ENCODE measurements around the gene C16orf90. TPM values are rescaled to one million over a fixed set of nuclear protein-coding genes. Genes with fewer than 3 reads are reported as not detected.

The C16orf90 gene
- polyA plus RNA-seq, 1 of the 3 experiments (the other 2 are of a cell fraction) = not detected

DNA sequence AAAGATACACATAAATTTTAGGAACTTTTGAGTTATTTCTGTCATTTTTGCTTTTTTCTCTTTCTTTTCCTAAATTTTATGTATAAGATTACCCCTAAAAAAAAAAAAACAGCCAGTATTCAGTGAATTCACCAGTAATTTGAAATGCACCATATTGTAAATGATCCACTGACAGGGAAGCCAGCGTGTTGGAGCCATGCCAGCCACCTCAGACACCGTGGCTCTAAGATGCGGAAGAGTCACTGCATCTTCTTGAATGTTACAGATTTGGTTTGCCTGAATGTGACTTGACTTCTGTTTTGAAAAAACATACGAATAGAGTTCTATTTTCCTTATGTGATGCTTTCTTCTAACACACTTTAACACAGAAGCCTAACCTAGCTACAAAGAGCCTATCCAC, 42.9 kb upstream of the C16orf90 start:
- Histone ChIP-seq H3K27ac (ENCODE audit: low read depth in 2 of 2, low read length in 1 of 2) (no peak overlapping the region), H4K20me1 (ENCODE audit: insufficient read depth) (no peaks in the 10 kb centered on the region), H3K9me3 (no peaks in the 10 kb centered on the region), H3K27me3 (ENCODE audit: insufficient read depth) (no peaks in the 10 kb centered on the region), H3K4me1 (ENCODE audit: control insufficient read depth in 1 of 2, insufficient read depth in 2 of 2, low read depth in 1 of 2, low read length in 1 of 2) (no peaks in the 10 kb centered on the region), H3K4me3 (ENCODE audit: low read depth in 2 of 2, low read length in 1 of 2) (no peak overlapping the region), H3K9ac (no peak overlapping the region), H3K9me2 (no peaks in the 10 kb centered on the region), H2AFZ (ENCODE audit: low read depth) (no peak overlapping the region), H3K79me2 (ENCODE audit: insufficient read depth) (no peaks in the 10 kb centered on the region), H3K4me2 (no peak overlapping the region), H3K36me3 (replicated peaks in 1 of 2; ENCODE audit: control insufficient read depth in 1 of 2, insufficient read depth in 2 of 2, low read length in 1 of 2) (peaks cover 15 to 37% of the 10 kb centered on the region in 2 experiments), H3F3A (replicated peaks; ENCODE audit: insufficient read depth) (peaks cover 3% of the 10 kb centered on the region)
- TF ChIP-seq CHD2 (IDR thresholded peaks at IDR 0.05; ENCODE audit: low read length, partially characterized antibody) = no peak
- TF ChIP-seq, protein P1, sequence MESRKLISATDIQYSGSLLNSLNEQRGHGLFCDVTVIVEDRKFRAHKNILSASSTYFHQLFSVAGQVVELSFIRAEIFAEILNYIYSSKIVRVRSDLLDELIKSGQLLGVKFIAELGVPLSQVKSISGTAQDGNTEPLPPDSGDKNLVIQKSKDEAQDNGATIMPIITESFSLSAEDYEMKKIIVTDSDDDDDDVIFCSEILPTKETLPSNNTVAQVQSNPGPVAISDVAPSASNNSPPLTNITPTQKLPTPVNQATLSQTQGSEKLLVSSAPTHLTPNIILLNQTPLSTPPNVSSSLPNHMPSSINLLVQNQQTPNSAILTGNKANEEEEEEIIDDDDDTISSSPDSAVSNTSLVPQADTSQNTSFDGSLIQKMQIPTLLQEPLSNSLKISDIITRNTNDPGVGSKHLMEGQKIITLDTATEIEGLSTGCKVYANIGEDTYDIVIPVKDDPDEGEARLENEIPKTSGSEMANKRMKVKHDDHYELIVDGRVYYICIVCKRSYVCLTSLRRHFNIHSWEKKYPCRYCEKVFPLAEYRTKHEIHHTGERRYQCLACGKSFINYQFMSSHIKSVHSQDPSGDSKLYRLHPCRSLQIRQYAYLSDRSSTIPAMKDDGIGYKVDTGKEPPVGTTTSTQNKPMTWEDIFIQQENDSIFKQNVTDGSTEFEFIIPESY (IDR thresholded peaks at IDR 0.05; ENCODE audit: borderline replicate concordance, low read depth) = no peak
- no peak for TF ChIP-seq MEF2A (IDR thresholded peaks at IDR 0.05; ENCODE audit: borderline replicate concordance, low read depth)
- TF ChIP-seq GATA2 (CRISPR knock-in tag; IDR thresholded peaks at IDR 0.05) = no peak
- no peak for TF ChIP-seq TAF1 (IDR thresholded peaks at IDR 0.05; ENCODE audit: borderline replicate concordance, low read depth, low read length)
- no peak for TF ChIP-seq RCOR1 (IDR thresholded peaks at IDR 0.05; ENCODE audit: low read length)
- no peak for TF ChIP-seq SMC3 (IDR thresholded peaks at IDR 0.05; ENCODE audit: low read depth, low read length)
- TF ChIP-seq, protein P2, sequence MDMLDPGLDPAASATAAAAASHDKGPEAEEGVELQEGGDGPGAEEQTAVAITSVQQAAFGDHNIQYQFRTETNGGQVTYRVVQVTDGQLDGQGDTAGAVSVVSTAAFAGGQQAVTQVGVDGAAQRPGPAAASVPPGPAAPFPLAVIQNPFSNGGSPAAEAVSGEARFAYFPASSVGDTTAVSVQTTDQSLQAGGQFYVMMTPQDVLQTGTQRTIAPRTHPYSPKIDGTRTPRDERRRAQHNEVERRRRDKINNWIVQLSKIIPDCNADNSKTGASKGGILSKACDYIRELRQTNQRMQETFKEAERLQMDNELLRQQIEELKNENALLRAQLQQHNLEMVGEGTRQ (IDR thresholded peaks at IDR 0.05; ENCODE audit: borderline replicate concordance, low read depth, low read length) = no peak
- TF ChIP-seq, protein P3, sequence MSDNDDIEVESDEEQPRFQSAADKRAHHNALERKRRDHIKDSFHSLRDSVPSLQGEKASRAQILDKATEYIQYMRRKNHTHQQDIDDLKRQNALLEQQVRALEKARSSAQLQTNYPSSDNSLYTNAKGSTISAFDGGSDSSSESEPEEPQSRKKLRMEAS (IDR thresholded peaks at IDR 0.05; ENCODE audit: low read depth) = no peak
- TF ChIP-seq FOXM1 (IDR thresholded peaks at IDR 0.05; ENCODE audit: low read depth) = no peak
- TF ChIP-seq FOSL2 (IDR thresholded peaks at IDR 0.05; ENCODE audit: borderline replicate concordance, low read depth) = no peak
- TF ChIP-seq SIN3A (IDR thresholded peaks at IDR 0.05; ENCODE audit: borderline replicate concordance, low read depth, low read length) = no peak
- no peak for TF ChIP-seq YY1 (IDR thresholded peaks at IDR 0.05; ENCODE audit: low read depth)
- POLR2A ChIA-PET = no interaction called here
- no peak for DNase-seq
- 96% methylated on average over 4 of the region's 4 CpGs for WGBS (ENCODE audit: low lambda C conversion rate)
- CTCF ChIA-PET = no interaction called here

DNA sequence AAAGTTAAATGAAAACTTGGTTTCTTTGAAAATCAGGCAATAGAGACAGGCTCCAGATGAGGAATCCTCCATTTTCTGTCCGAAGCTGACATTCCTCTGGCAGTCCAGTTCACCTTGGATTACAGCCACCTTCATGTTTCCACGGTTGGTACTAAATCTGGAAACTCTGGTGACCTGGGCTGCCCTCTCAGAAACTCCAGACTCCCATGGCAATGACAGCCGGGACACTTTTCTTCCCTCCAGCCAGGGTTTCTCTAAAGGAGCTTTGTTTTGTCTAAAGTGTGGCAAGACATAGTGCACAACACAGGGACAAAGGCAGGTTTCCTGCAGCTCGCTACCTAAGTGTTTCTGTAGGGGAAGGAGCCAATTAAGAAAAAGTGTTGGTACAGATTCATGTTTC, 41.6 kb upstream of the C16orf90 start:
- Histone ChIP-seq H3K9me3 (no peaks in the 10 kb centered on the region), H3K27ac (ENCODE audit: low read depth in 2 of 2, low read length in 1 of 2) (no peak overlapping the region), H3K4me2 (no peak overlapping the region), H3K79me2 (ENCODE audit: insufficient read depth) (no peaks in the 10 kb centered on the region), H3F3A (replicated peaks; ENCODE audit: insufficient read depth) (peaks cover 3% of the 10 kb centered on the region), H3K36me3 (replicated peaks in 1 of 2; ENCODE audit: control insufficient read depth in 1 of 2, insufficient read depth in 2 of 2, low read length in 1 of 2) (peaks cover 20 to 43% of the 10 kb centered on the region in 2 experiments), H4K20me1 (ENCODE audit: insufficient read depth) (no peaks in the 10 kb centered on the region), H3K27me3 (ENCODE audit: insufficient read depth) (no peaks in the 10 kb centered on the region), H3K9me2 (no peaks in the 10 kb centered on the region), H2AFZ (ENCODE audit: low read depth) (no peak overlapping the region), H3K9ac (no peak overlapping the region), H3K4me1 (ENCODE audit: control insufficient read depth in 1 of 2, insufficient read depth in 2 of 2, low read depth in 1 of 2, low read length in 1 of 2) (no peaks in the 10 kb centered on the region), H3K4me3 (ENCODE audit: low read depth in 2 of 2, low read length in 1 of 2) (no peak overlapping the region)
- ChIA-PET CTCF (interaction anchor here (0.6 to 1.3 kb wide), 3 partner anchors 16 to 616 kb away, joined by 3 read pairs; no protein-coding TSS in a partner anchor), POLR2A (no interaction called here)
- no peak for TF ChIP-seq TAF1 (IDR thresholded peaks at IDR 0.05; ENCODE audit: borderline replicate concordance, low read depth, low read length)
- TF ChIP-seq TEAD4 (IDR thresholded peaks at IDR 0.05; ENCODE audit: borderline replicate concordance, insufficient read depth) = no peak
- no peak for TF ChIP-seq ELF1 (IDR thresholded peaks at IDR 0.05)
- DNase-seq = no peak
- 94% methylated on average over 4 of the region's 4 CpGs for WGBS (ENCODE audit: low lambda C conversion rate)

Data from SK-N-SH (cell line).